Smooth muscle cell (in vitro differentiated cells): ENCODE measurements around the gene PCK2. TPM values are rescaled to one million over a fixed set of nuclear protein-coding genes. Genes with fewer than 3 reads are reported as not detected.

Experiments used
- DNase-seq: peaks from one replicate; lab custom pipeline; 2025; ENCODE audit not compliant: unreplicated experiment; lab: John Stamatoyannopoulos, UW
- H2AFZ ChIP-seq: fragments of 200-600 bp; sonication (generic); 2 replicates; pipeline ENCODE4 v1.6.0; 2016; ENCODE audit warnings: antibody characterized with exemption, low read depth, mild to moderate bottlenecking
- H3F3A ChIP-seq: fragments of 200-600 bp; sonication (generic); 2 replicates; pipeline ENCODE4 v1.6.0; 2017; ENCODE audit warnings: antibody characterized with exemption, low read depth
- H3K27ac ChIP-seq: fragments of 200-600 bp; sonication (generic); 2 replicates; pipeline ENCODE4 v1.5.1; 2016; ENCODE audit warnings: low read depth, mild to moderate bottlenecking
- H3K27me3 ChIP-seq: fragments of 200-600 bp; sonication (generic); 2 replicates; pipeline ENCODE4 v1.6.1; 2016; ENCODE audit warnings: low read depth, mild to moderate bottlenecking
- H3K36me3 ChIP-seq: fragments of 200-600 bp; sonication (generic); 2 replicates; pipeline ENCODE4 v1.5.1; 2016; ENCODE audit warnings: low read depth
- H3K4me1 ChIP-seq: fragments of 200-600 bp; sonication (generic); 2 replicates; pipeline ENCODE4 v1.5.1; 2016; ENCODE audit warnings: low read depth
- H3K4me2 ChIP-seq: fragments of 200-600 bp; sonication (generic); 2 replicates; pipeline ENCODE4 v1.6.0; 2016; ENCODE audit warnings: mild to moderate bottlenecking
- H3K4me3 ChIP-seq: fragments of 200-600 bp; sonication (generic); 2 replicates; pipeline ENCODE4 v1.5.1; 2016; ENCODE audit warnings: mild to moderate bottlenecking
- H3K79me2 ChIP-seq: fragments of 200-600 bp; sonication (generic); 2 replicates; pipeline ENCODE4 v1.6.0; 2016; ENCODE audit warnings: low read depth, mild to moderate bottlenecking
- H3K9ac ChIP-seq: fragments of 200-600 bp; sonication (generic); 2 replicates; pipeline ENCODE4 v1.6.0; 2016; ENCODE audit warnings: low read depth
- H3K9me3 ChIP-seq: fragments of 200-600 bp; sonication (generic); replicated peaks from 2 replicates; pipeline ENCODE4 v1.5.1; 2016; ENCODE audit warnings: low read depth
- H4K20me1 ChIP-seq: fragments of 200-600 bp; sonication (generic); 2 replicates; pipeline ENCODE4 v1.6.0; 2016; ENCODE audit warnings: low read depth
- CTCF ChIP-seq: fragments of 200-600 bp; sonication (generic); IDR thresholded peaks from 2 replicates; pipeline ENCODE4 v1.5.1; 2017; ENCODE audit warnings: borderline replicate concordance, mild to moderate bottlenecking, antibody characterized with exemption; ENCODE audit not compliant: insufficient read depth, poor library complexity, severe bottlenecking
- WGBS: methylation state at CpG from one replicate; pipeline ENCODE4 v1.1.7; 2016; ENCODE audit warnings: low lambda C conversion rate; 5-methylcytosine and 5-hydroxymethylcytosine counted together
- polyA plus RNA-seq: library from polyadenylated mRNA; unstranded; fragments of >200 nt; fragmentation: Nextera tagmentation; extraction: Ambion mirVana; gene quantifications from 2 replicates; pipeline ENCODE4 v1.2.1, GENCODE V29; 2016
- total RNA-seq: library from RNA; depleted of rRNA; stranded (reverse); fragments of >200 nt; gene quantifications from 2 replicates; pipeline ENCODE4 v1.2.3, GENCODE V29; 2014

The PCK2 gene
- total and polyA plus RNA-seq, 2 experiments from 2014 or later: 21.5 to 40.4 TPM

GRCh38 chr14:24149302-24149969 lies 55.3 kb downstream of the PCK2 start:
- Histone ChIP-seq H3K9me3 (no peaks in the 10 kb centered on the region), H2AFZ (no peak overlapping the region), H3K4me1 (peaks cover 15% of the 10 kb centered on the region), H3K36me3 (no peaks in the 10 kb centered on the region), H3K9ac (no peak overlapping the region), H3K27me3 (no peaks in the 10 kb centered on the region), H4K20me1 (peaks cover 9% of the 10 kb centered on the region), H3K4me3 (no peak overlapping the region), H3K79me2 (peaks cover 24% of the 10 kb centered on the region), H3K27ac (no peak overlapping the region), H3K4me2 (no peak overlapping the region), H3F3A (peaks cover 6% of the 10 kb centered on the region)
- TF ChIP-seq CTCF: no peak
- 97% methylated on average over 3 of the region's 3 CpGs for WGBS
- no peak for DNase-seq

GRCh38 chr14:24150061-24150460 lies 56.0 kb downstream of the PCK2 start:
- Histone ChIP-seq H4K20me1 (peaks cover 9% of the 10 kb centered on the region), H3K9ac (no peak overlapping the region), H3K9me3 (no peaks in the 10 kb centered on the region), H3K36me3 (no peaks in the 10 kb centered on the region), H3K79me2 (peaks cover 17% of the 10 kb centered on the region), H3K27ac (no peak overlapping the region), H3K4me1 (peaks cover 15% of the 10 kb centered on the region), H3K4me3 (no peak overlapping the region), H3K27me3 (no peaks in the 10 kb centered on the region), H3K4me2 (no peak overlapping the region), H2AFZ (no peak overlapping the region), H3F3A (peaks cover 6% of the 10 kb centered on the region)
- TF ChIP-seq CTCF: no peak
- DNase-seq: no peak
- 99% methylated on average over 9 of the region's 9 CpGs for WGBS

DNA sequence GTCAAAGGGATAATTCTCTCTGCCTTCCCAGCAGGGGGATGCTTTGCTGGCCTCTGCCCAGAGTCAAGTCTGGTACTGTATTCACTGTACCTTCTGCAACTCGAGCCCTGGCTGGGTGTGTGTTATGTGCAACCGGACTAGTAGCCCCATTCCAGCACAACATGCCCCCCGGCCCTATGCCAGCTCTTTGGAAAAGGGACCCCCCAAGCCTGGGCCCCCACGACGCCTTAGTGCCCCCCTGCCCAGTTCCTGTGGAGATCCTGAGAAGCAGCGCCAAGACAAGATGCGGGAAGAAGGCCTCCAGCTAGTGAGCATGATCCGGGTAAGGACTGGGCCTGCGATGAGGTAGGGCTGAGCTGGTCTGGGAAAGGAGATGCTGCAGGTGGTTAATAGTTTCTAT lies 56.5 kb downstream of the PCK2 start:
- no peaks in the 10 kb centered on the region for H3K36me3 ChIP-seq
- H3K4me1 ChIP-seq: peaks cover 13% of the 10 kb centered on the region
- H2AFZ ChIP-seq: no peak overlapping the region
- no peak overlapping the region for H3K27ac ChIP-seq
- TF ChIP-seq CTCF: no peak
- H4K20me1 ChIP-seq: peaks cover 9% of the 10 kb centered on the region
- H3K4me3 ChIP-seq: no peak overlapping the region
- H3K27me3 ChIP-seq: no peaks in the 10 kb centered on the region
- H3K9me3 ChIP-seq: no peaks in the 10 kb centered on the region
- H3K9ac ChIP-seq: no peak overlapping the region
- 96% methylated on average over 9 of the region's 9 CpGs for WGBS
- peaks cover 3% of the 10 kb centered on the region for H3F3A ChIP-seq
- H3K4me2 ChIP-seq: no peak overlapping the region
- peaks cover 16% of the 10 kb centered on the region for H3K79me2 ChIP-seq
- DNase-seq: no peak

GRCh38 chr14:24150993-24151392 lies 56.9 kb downstream of the PCK2 start:
- Histone ChIP-seq H3K4me3 (no peak overlapping the region), H3K4me1 (peaks cover 9% of the 10 kb centered on the region), H3K36me3 (no peaks in the 10 kb centered on the region), H3F3A (no peaks in the 10 kb centered on the region), H3K9ac (no peak overlapping the region), H2AFZ (no peak overlapping the region), H3K4me2 (no peak overlapping the region), H3K79me2 (peaks cover 16% of the 10 kb centered on the region), H3K9me3 (no peaks in the 10 kb centered on the region), H3K27me3 (no peaks in the 10 kb centered on the region), H3K27ac (no peak overlapping the region), H4K20me1 (peaks cover 9% of the 10 kb centered on the region)
- DNase-seq: no peak
- no peak for TF ChIP-seq CTCF
- WGBS: 98% methylated on average over 9 of the region's 9 CpGs
